NCI-H2227 treated with DMSO at 0.1 percent for 48 hours (cell line): ENCODE data around the gene SMIM22.

ENCODE experiments used
- DNase-seq: peaks from one replicate; lab custom pipeline; 2025; lab: John Stamatoyannopoulos, UW

SMIM22 gene, protein sequence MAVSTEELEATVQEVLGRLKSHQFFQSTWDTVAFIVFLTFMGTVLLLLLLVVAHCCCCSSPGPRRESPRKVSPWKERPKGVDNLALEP

DNA sequence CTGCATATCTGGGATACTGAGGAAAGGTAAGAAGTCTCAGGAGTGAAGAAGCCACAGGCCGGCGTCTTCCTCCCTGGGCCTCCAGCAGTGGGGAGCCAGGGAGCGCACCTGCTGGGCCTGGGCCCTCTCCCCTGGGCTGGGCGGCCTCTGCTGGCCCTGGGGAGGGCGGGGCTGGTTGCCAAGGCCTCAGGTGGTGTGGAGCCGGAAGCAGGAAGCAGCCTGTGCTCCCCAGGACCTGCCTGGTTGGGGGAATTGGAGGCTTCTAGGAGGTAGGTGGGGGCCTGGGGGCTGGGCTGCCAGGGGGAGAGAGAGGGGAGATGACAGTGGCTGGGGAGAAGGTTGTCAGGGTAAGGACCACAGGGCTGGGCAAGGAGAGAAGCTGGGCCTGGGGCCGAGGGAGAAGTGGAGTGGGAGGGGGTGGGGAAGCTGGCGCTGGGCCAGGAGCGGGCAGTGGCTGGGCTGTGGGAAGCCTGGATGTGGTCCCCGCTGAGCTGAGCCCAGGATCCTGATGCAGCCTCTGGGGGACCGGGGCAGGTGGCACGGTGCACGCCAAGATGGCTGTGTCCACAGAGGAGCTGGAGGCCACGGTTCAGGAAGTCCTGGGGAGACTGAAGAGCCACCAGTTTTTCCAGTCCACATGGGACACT, at the start of gene SMIM22:
Gene SMIM22, plus strand, starts transcription at position 189 of the 647 bp plus-strand sequence. Its CDS starts 366 bp downstream, at position 555.
- DNase-seq: peak; percentile 28

DNA sequence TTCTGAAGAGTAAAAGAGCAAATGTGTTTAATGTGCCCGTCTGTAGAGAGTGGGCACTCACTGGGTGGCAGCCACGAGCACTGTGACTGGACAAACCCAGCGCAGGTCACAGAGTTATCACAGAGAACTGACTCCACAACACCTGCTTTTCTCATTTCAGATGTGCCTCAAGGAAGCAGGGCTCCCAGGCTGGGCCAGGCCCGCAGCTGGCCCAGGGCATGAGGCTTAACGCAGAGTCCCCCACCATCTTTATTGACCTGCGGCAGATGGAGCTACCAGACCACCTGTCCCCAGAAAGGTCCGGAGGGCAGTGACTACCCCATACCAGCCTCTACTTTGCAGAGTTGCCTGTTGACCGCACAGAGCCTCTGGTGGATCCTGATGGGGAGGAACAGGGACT, 49.0 kb upstream of the SMIM22 start:
- no peak for DNase-seq

DNA sequence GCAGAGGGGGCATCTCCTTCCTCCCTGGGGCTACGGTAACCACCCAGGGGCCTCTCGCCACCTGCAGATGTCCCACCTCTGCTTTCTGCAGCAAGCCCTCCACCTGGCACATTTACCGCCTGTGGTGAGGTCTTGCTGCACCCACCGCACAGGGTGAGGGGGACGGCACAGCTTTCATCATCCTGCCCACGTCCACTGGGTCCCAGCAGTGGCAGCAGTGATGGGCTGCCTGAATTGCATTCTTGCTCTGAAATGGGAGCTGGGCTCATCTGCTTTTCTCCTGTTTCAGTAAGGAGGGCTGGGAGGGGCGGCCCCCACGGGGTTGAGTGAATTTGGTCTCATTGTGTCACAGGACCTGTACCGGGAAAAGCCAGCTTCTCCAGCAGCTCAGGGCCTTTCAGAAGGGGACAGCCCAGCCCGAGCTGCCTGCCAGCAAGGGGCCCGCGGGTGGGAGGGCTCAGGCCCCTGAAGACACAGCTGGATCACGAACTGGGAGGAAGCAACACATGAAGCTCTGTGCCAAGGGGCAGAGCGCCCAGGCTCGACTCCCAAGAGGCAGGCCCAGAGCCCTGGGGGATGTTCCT, 48.1 kb upstream of the SMIM22 start:
- DNase-seq: no peak

DNA sequence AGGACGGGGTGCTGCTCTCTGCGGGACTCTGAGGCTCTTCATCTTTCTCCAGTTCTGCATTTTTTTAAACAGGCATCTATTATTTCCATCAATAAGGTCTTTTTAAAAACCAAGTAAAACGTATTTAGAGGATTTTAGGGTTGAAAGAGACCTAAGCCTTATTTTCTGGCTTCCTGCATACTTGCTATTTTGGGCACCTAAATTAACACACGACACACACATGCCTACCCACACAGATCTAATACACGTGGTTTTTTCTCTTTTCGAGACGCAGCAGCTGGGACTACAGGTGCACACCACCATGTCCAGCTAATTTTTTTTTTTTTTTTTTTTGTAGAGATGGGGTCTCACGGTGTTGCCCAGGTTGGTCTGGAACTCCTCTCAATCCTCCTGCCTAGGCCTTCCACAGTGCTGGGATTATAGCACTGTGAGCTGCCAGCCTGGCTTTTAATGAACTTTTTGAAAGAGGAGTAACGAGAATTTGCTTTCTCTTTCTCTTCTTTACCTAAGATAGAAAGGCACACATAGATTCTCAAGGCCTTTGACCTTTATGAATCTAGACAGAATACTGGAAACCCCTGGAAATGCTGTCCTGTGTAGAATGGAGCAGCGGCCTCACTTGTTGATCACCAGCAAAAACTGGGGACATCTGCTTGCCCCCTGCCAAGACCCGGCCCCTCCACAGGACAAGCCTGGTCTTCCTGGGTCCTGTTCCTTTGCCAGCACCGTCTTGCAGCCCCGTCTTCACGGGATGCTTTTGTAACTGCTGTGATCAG, 47.1 kb upstream of the SMIM22 start:
- no peak for DNase-seq

DNA sequence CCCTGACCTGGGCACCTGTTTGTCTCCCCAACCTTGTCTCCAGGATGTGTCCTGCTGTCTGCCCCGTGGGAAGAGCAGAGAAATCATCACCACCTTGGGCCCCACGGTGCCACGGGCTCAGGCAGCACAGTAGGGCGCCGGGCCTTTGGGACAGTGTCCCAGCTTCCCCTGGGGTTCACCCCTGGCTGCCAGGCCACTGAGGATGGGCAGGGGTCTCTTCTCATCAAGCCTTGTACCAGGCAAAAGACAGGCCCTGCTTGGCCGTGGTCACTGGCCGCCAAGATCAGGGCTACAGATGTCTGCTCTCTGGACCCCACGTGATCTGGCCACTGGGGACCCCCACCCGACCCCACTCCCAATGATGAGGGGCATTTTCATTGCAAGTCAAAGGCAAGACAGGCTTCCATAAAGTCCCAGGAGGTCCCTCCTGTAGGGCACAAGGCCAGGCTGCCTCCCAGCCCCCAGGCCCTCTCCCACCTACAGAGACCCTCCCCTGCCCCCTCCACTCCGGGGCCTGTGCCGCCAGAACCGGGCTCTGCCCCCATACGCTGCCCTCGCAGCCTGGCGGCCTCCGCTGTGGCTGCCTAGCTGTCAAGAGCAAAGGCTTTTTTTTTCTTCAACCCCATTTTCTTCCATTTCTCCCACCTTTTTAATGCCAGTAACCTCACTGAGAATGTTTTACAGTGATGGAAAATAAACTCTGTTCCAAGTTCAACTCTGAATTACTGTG, 46.3 kb upstream of the SMIM22 start:
- no peak for DNase-seq

DNA sequence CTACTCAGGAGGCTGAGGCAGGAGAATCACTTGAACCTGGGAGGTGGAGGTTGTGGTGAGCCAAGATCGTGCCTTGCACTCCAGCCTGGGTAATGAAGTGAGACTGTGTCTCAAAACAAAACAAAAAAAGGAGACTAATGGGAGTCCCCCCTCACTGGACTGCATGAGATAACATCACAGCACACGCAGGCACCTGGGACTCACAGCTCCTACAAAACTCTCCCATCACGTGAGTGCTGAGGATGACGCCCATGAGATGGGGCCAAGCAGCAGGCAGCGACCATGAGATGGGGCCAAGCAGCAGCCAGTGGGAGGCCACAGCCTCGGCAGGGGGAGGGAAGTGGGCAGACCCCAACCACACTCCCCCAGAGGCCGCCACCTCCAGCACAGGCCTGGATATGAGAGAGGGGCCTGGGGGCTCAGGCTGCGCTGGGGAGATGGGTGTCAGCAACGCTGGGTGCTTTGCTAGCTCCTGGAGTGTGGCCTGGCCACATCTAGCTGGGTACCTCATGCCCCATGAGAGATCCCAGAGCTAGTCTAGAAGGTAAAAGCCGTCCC, 45.4 kb upstream of the SMIM22 start:
- no peak for DNase-seq

DNA sequence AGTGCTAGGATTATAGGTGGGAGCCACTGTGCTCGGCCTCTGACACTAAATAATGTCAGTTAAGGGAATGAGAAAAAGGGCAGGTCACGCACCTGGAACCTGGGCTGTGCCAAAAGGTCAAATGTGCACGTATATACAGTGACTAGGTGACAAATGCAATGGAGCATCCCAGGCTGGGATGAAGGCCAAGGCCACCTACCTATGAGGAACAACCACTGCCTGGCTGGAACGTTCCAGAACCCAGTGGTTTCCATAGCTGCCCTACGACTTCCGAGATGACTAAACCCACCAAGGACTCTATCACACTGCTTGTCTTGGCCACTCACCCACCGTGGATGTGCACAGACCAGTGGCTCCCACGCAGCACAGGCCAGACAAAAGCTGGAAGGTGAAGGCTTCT, 44.3 kb upstream of the SMIM22 start:
- DNase-seq: no peak

DNA sequence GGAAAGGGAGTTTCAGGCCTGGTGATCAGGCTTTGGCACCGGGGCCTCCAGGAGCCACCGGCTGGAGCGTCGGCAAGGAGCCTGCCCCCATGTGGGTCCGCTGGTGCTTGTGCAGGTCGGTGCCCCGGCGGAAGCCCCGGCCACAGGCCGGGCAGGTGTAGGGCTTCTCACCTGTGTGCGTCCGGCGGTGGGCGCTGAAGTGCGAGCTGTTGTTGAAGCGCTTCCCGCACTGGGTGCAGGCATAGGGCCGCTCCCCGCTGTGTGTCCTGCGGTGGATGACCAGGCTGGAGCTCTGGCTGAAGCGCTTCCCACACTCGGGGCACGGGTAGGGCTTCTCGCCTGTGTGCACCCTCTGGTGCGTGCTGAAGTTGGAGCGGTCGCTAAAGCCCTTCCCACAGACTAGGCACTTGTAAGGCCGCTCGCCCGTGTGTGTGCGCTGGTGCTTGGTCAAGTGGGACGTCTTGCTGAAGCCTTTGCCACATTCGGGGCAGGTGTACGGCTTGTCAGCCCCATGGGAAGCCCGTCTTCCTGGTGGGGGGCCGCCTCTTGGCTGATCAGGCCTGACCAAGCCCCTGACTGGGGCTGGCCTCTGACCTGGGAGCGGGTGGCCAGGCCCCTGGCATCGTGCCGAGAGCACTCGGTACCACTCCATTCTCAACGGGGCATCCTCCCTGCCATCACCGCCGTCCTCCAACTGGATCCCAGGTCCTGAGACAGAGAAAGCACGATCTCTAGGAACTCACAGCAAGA, 42.6 kb upstream of the SMIM22 start:
- no peak for DNase-seq

DNA sequence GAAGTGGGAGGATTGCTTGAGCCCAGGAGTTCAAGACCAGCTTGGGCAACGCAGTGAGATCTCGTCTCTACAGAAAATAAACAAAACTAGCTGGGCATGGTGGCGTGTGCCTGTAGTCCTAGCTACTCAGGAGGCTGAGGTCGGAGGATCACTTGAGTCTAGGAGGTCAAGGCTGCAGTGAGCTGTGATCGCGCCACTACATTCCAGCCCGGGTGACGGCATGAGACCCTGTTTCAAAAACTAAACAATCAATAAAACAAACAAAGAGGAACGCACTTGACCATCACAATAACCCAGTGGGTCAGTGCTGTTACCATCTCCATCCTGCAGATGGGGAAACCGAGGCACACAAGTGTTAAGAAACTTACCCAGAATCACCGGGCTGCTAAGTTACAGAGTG, 41.9 kb upstream of the SMIM22 start:
- DNase-seq: no peak

DNA sequence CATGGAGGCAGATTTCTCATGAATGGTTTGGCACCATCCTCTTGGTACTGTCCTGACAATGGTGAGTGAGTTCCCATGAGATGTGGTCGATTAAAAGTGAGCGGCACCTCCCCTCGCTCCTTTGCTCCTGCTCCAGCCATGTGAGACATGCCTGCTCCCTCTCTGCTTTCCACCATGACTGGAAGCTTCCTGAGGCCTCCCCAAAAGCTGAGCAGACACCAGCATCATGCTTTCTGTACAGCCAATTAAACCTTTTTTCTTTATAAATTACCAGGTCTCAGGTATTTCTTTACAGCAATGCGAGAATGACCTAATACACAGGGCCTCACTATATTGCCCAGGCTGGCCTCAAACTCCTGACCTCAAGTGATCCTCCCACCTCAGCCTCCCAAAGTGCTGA, 40.3 kb upstream of the SMIM22 start:
- no peak for DNase-seq

DNA sequence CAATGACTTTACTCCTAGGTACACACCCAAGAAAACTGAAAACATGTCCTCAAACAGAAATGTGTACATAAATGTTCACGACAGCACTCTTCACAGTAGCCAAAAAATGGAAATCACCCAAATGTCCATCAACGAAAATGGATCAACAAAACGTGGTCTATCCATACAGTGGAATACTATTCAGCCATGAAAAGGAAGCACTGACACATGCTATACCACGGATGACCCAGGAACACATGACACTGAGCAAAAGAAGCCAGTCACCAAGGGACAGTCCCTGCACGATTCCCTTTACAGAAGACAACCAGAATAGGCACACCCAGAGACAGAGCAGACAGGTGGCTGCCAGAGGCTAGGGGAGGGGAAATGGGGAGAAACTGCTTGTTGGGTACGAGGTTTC, 39.5 kb upstream of the SMIM22 start:
- DNase-seq: no peak

DNA sequence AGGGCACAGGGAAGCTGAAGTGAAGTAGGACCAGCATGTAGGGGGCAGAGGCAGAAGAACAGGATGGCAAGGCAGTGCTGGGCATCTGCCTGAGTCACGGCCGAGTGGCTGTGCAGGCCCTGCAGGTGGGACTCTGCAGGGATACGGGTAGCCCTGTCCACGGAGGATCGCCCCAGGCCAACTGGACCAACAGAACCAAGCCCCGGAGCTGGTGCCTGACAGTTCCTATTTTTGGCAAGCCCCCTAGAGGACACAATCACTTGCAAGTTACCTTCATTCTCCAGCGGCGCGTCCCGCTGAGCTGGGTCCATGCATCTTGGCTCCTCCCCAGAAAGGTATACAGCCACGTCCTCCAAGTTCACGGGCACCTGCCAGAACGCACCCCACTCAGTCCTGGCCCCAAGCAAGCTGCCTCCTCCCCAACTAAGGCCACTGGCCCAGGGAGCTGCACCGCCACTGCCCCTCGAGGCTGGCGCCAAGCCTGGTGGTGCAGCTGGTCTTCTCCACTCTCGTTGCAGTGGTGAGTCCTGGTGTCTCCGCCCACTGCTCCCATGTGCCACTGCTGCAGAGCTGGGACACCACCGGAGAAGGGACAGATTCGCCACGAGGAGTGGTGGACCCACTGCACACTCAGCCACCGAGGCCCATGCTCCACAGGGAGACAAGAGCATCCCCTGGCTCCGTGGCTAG, 34.8 kb upstream of the SMIM22 start:
- no peak for DNase-seq

DNA sequence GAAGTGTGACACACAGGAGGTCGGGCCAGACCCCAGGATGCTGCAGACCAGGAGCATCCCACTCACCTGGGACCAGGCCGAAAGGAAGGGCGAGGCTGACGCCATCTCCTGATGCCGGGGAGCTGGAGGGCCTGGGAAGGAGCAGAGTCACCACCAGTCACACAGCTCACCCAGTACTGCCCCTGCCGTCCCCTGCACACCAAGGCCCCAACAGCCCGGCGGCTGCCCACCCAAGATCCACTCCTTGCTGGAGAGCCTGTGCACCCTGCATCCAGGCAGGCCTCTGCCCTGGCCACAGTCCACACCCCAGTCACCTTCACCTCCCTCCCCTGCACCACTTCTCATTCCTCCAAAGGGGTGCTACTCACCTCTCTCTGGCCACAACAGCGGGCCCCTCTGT, 33.0 kb upstream of the SMIM22 start:
- DNase-seq: no peak

DNA sequence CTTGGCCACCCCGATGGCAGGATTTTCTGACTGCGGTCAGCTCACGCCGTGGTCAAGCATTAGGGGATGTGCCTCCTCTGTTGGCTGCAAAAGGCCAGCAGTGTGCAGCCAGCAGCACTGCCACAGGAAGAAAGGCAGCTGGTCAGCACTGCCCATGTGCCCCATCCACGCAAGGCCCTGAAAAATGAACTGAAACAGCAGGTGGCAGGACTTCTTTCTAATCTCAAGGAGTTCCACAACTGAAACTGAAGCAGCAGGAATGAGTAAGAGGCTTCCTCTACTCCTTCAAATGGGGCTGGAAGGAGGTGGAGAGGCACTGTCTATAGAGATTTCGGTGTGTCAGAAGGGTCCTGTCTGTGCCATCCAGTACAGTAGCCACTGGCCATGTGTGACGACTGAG, 31.4 kb upstream of the SMIM22 start:
- no peak for DNase-seq

DNA sequence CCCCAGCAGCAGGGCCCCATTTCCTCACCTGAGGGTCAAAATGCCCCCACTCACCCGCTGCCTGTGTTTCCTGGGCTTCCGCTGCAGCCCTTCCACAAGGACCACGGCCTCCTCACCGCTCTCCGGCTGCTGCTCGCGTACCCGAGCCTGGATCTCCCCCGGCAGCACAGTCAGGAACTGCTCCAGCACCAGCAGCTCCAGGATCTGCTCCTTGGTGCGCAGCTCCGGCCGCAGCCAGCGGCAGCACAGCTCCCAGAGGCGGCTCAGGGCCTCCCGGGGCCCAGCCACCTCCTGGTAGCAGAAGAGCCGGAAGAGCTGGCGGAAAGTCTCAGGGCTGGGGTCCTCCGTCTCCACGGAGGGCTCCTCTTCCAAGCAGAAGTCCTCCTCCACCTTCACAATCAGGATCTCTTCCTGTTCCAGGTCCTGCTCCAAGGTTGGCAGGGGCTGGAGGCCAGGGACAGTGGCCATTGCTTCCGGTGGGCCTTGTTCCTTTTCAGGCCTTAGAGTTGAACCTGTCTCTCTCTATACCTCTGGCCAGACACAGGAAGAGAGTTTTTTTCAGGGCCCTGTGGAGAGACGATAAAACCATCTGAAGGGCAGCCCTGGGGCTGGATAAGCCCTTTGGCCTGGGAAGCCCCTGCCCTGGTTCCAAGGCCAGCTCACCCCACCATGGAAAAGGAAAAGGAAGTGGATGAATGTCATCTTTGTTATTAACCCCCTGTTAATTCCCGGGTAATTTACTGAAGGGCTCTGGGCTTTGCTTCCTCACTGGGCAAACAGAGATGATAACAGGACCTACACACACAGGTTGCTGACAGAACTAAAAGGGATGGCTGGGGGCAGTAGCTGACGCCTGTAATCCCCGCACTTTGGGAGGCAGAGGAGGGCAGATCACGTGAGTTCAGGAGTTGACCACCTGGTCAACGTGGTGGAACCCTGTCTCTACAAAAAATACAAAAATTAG, 29.4 kb upstream of the SMIM22 start:
- no peak for DNase-seq

DNA sequence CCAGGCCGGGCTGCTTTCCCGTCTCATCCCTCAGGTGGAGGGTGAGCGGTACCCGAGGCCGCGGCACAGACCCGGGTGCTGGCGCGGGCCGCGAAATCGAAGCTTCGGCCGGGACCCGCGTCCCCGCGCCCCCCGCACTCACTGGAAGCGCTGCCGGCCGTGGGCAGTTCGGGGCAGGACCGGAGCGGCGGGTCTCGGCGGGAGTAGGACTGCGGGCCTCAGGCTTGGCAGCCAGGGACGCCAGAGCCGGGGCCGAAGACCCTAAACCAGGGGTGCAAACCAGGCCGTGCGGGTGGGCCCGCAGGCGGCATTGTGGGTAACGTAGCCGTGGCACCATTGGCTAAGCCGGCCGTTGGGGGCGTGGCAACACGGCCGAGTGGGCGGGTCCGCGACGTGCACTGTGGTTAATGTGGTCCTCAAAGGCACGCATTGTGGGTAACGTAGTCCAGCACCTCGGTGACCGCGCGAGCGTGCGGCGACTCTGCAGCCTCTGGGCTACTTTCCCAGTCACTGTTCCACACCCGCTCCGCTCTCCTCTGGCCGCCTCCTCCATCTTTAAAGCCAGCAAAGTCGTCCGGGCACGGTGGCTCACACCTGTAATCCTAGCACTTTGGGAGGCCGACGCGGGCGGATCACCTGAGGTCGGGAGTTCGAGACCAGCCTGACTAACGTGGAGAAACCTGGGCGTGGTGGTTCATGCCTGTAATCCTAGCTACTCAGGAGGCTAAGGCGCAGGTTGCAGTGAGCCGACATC, 28.1 kb upstream of the SMIM22 start, which contains the start of gene ZNF500:
Gene ZNF500, minus strand, starts transcription at position 288 of the 754 bp plus-strand sequence. CDS start 1,184 bp downstream, outside the sequence.
- DNase-seq: peak; percentile 94

DNA sequence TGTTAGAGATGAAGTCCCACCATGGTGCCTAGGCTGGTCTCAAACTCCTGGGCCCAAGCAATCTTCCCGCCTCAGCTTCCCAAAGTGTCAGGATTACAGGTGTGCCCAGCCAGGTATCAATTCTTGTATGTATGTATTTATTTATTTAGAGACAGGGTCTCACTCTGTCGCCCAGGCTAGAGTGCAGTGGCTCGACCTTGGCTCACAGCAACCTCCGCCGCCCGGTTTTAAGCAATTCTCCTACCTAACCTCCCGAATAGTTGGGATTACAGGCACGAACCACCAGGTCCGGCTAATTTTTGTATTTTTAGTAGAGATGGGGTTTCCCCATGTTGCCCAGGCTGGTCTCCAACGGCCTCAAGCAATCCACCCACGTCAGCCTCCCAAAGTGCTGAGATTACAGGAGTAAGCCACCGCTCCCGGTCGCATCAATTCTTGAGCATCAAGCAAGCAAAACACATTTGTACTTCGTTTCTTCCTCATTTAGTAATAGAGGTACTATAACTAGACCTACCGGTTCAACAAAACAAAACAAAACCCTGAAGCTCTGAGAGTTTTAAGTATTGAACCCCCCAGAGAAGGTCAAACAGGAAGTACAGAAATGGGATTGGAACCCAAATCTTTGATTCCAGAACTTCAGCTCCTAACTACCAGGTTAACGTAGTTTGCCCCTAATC, 27.2 kb upstream of the SMIM22 start:
- peak; percentile 61 for DNase-seq
